Hematopoietic multipotent progenitor cell treated with erythropoietin and hydrocortisone succinate and interleukin-3 and kit ligand, for 17 days (in vitro differentiated cells): Measurements from ENCODE around the gene KIF22.
A peak's percentile ranks its signal among the peaks of the same experiment; 100 is the strongest.
"Not testable (repeated sequence)": the region's sequence is repeated elsewhere in the genome, so short reads cannot be mapped to it uniquely, and the experiment has no call there.

Source experiments
- DNase-seq: peaks from one replicate; pipeline ENCODE4 v3.0.0-alpha.2; 2015; ENCODE audit warnings: low spot score

KIF22 gene

GRCh38 chr16:29815032-29815721 lies 24.6 kb downstream of the KIF22 start:
- DNase-seq = no peak

GRCh38 chr16:29815793-29816693 lies 25.5 kb downstream of the KIF22 start, which contains the start of gene PAGR1:
TSS of gene PAGR1 (plus strand) at chr16:29816152. CDS start at chr16:29816526, 374 bp downstream.
- peak; percentile 97 for DNase-seq

DNA sequence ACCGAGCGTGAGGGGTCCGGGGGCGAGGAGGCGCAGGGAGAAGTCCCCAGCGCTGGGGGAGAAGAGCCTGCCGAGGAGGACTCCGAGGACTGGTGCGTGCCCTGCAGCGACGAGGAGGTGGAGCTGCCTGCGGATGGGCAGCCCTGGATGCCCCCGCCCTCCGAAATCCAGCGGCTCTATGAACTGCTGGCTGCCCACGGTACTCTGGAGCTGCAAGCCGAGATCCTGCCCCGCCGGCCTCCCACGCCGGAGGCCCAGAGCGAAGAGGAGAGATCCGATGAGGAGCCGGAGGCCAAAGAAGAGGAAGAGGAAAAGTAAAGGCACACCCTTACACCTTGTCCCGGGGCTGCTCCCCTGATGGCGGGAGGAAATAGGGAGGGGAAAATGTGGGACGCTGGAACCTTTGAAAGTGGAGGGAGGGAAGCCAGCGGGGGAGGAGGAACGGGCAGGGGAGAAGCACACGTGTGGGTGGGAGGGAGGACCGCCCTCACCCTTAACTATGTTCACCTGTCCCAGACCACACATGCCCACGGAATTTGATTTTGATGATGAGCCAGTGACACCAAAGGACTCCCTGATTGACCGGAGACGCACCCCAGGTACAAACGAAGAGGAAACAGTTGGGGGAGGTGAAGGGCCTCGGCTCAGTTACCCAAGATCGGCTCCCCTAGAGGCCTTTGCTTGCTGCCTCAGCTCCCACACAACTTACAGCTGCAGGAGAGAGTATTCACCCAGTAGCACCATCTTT lies 26.3 kb downstream of the KIF22 start:
- no peak for DNase-seq

- DNase-seq = no peak
Observed at GRCh38 chr16:29818082-29818481, 27.5 kb downstream of the KIF22 start.

DNA sequence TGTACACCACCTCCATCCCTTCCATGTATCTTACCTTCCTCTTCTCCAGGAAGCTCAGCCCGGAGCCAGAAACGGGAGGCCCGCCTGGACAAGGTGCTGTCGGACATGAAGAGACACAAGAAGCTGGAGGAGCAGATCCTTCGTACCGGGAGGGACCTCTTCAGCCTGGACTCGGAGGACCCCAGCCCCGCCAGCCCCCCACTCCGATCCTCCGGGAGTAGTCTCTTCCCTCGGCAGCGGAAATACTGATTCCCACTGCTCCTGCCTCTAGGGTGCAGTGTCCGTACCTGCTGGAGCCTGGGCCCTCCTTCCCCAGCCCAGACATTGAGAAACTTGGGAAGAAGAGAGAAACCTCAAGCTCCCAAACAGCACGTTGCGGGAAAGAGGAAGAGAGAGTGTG lies 29.0 kb downstream of the KIF22 start:
- DNase-seq = no peak

DNA sequence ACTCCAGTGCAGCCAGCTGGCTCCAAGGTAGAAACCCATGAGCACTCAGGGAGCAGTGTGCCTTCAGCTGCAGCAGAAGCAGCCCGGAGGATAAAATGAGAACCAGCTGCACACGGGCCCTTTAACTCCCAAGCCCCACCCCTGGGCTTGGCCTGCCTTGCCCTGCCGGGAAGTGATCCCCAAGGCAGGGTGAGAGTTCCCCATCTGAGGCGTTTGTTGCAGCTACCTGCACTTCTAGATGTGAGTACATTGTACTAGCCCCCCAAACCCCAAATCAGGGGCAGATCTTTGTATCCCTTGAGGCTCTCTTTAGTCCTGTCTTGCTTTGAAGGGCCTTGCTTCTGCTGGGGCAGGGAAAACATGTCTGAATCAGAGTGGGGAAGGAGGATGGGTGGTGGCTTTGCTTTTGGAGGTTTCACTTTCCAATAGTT lies 29.7 kb downstream of the KIF22 start, which contains the start of gene MVP:
Gene MVP (plus strand): TSS at position 192 of the 431 bp plus-strand sequence. CDS start 10,088 bp downstream, outside the sequence.
- peak; percentile 66 for DNase-seq

- peak; percentile 49 for DNase-seq
Observed at GRCh38 chr16:29820730-29821642, 30.4 kb downstream of the KIF22 start.

DNA sequence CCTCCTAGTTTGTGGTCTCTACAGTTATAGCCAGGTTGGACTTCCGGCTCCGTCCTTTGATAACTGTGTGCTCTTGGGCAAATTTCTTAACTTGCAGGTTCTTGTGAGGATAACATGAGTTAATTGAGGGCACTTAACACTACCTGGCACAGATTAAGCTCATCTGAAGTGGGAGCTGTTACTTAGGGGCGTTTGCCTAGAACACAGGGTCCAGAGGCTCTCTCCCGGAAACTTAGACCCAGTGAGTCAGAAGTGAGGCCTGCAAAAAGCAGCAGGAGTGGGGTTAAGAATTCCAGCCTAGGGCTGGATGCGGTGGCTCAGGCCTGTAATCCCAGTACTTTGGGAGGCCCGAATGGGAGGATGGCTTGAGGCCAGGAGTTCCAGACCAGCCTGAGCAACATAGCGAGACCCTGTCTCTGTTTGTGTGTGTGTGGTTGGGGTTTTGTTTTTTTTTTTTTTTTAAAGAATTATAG lies 31.1 kb downstream of the KIF22 start:
- no peak for DNase-seq

DNA sequence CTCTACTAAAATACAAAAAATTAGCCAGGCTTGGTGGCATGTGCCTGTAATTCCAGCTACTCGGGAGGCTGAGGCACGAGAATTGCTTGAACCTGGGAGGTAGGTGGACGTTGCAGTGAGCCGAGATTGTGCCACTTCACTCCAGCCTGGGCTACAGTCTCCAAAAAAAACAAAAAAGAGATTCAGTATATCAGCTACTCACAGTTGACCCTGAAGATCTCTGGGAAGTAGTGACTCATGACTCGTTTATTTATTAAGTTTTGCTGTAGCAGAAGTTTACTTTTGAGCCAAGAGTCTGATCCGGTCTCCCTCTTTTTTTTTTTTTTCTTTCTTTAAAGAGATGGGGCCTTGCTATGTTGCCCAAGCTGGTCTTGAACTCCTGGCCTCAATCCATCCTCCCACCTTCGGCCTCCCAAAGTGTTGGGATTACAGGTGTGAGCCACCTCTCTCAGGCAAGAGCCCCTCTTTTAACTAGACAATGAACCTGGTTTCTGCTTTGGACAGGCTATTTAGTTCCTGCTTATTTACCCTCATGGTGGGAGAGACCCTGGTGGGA lies 34.1 kb downstream of the KIF22 start:
- no peak for DNase-seq

- DNase-seq = no peak
Observed at GRCh38 chr16:29825145-29826044, 34.8 kb downstream of the KIF22 start.

- no peak for DNase-seq
Observed at GRCh38 chr16:29826342-29826695, 35.8 kb downstream of the KIF22 start.

DNA sequence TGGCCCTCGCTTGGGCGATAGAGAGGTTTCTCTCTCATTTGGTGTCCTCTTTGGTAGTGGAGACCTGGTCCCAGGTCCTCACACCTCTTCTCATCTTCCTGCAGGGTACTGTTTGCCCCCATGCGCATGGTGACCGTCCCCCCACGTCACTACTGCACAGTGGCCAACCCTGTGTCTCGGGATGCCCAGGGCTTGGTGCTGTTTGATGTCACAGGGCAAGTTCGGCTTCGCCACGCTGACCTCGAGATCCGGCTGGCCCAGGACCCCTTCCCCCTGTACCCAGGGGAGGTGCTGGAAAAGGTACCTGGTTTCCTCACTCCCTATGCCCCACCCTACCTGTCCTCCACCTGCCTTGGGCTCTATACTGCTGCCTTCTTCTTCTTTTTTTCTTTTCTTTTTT lies 40.2 kb downstream of the KIF22 start:
- DNase-seq = no peak

DNA sequence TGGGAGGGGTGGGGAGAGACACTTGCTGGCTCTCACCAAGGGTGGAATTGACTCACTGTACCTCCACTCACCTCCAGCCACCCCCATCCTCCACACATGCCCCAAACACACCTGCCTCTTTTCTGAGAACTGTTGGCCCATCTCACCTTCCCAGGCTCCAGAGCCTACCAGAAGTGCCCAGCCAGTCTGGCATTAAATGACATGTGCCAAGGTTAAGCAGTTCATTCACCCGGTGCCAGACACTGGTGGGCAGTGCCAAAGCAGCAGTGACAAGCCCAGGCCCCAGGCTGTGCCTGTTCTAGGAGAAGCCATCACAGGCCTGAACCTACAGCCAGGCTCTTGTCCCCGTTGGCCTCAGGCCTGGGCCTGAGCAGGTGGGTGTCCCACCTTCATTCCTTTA lies 40.9 kb downstream of the KIF22 start:
- DNase-seq = no peak

GRCh38 chr16:29833219-29833618 lies 42.7 kb downstream of the KIF22 start:
- not testable (repeated sequence) for DNase-seq

DNA sequence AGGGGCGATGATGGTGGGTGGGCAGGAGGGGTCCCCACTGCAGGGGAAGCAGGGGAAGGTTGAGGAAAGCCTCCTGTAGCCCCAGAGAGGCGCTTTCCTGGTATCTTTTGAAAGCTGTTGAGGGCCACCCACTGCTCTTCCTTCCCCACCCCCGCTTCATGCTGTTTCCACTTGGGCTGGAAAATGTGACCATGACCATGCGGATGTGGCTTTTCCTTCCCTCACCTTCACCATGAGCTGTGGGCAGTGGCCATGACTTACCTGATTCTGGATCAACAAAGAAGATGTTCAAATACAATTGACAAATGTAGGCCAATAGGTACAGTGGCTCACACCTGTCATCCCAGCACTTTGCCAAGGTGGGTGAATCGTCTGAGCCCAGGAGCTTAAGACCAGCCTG lies 43.5 kb downstream of the KIF22 start:
- DNase-seq = no peak

DNA sequence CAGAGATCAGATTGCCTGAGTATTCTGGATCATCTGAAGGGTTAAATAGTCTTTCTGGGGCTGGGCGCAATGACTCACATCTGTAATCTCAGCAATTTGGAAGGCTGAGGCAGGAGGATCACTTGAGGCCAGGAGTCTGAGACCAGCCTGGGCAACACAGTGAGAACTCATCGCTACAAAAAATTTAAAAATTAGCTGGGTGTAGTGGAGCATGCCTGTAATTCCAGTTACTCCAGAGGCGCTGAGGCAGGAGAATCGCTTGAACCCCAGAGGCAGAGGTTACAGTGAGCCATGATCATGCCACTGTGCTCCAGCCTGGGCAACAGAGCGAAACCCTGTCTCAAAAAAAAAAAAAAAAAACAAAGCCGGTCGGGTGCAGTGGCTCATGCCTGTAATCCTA lies 45.4 kb downstream of the KIF22 start:
- no peak for DNase-seq

GRCh38 chr16:29836623-29837022 lies 46.1 kb downstream of the KIF22 start:
- DNase-seq = no peak

- no peak for DNase-seq
Observed at GRCh38 chr16:29837841-29838240, 47.3 kb downstream of the KIF22 start.

DNA sequence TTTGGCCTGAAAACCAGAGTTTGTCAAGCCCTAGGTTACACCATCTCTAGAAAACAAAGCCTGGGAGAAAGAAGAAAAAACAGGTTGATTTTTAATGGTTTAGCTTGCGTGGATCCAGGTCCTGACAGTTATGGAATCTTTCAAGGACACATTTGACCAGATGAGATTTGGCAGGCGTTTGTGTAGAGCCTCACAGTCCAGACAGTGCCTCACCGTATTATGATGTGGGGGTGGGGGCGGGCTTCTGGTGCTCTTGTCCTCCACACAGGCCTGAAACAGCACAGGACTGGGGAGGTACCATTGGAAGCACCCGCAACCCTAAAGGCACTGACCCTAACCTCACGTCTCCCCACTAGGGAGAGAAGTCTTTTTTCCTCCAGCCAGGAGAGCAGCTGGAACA lies 49.3 kb downstream of the KIF22 start:
- no peak for DNase-seq

GRCh38 chr16:29840240-29840639 lies 49.7 kb downstream of the KIF22 start:
- no peak for DNase-seq
